ENCODE measurements around the gene LLGL2.
"Not testable (repeated sequence)": the region's sequence is repeated elsewhere in the genome, so short reads cannot be mapped to it uniquely, and the experiment has no call there.

The LLGL2 gene

GRCh38 chr17:75509528-75510258 is 15.8 kb upstream of the LLGL2 start:
- DNase-seq = no peak

DNA sequence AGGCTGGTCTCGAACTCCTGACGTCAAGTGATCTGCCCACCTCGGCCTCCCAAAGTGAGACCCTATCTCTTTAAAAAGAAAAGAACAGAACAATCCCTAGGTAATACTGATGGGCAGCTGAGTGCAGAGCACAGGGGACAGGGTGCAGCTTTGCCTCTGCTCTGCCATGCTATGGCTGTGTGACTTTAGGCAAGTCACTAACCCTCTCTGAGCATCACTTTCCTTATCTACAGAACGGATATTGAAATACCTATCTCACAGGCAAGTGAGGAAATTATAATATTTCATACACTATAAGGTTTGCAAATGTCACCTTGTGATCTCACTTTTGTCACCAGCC is 14.3 kb upstream of the LLGL2 start:
- DNase-seq = no peak

DNA sequence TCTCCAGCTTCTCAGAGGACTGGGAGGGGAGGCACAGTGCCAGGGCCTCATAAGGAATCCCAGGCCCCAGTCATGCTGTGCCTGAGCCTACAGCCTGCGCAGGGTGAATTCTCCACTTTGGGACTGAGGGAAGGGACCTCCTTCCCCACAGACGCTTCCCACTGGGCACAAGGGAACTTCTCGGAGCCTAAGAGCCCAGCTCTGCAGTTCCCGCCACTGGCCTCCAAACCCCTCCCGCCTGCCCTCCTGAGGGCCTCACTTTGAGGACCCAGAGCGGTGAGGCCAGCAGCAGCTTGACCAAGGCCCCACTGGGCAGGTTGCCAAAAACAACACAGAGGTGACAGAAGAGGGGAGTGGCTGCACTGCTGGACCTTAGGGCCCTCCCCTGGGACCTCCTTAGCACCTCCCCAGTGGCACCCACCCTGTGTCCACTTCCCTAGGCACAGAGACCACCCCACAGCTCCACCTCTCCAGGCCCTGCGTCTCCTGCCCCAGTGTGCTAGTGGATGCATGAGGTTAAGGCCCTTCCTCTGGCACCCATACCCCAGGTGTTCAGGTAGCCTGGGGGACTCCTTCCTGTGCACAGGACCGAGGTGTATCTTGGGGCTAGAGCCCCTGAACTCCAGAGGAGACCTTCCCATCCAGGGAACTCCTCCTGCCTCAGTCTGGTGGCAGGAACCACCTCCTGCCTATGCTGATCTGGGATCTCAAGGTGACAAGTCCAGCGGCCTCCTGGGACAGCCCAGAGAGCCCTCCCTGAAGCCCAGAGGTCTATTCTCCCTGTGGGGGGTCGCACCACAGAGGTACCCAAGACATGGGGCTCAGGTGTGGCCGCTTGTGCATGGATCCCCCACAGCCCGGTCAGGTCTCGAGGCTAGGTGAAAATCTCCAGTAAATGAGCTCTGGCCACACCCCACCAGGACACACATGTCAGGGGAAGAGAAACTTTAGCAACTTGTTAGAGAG is 13.6 kb upstream of the LLGL2 start:
- peak; percentile 38 for DNase-seq

GRCh38 chr17:75512926-75513640 is 12.4 kb upstream of the LLGL2 start:
- no peak for DNase-seq

DNA sequence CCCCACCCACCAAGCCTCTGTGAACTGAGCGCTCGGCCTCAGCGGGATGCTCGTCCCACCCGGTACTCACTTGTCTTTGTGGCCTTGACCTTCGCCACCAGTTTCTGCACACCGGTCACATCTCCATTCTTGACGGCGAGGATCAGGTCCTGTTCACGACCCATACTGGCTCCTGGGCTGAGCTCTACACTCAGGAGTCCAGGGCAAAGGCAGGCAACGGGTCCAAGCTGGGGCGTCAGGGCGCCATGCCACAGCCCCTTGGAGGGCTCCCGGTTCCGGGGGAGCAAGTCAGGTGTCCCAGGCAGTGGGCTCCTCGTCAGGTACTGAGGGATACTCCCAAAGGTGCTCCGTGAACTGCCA is 11.9 kb upstream of the LLGL2 start:
- no peak for DNase-seq

DNA sequence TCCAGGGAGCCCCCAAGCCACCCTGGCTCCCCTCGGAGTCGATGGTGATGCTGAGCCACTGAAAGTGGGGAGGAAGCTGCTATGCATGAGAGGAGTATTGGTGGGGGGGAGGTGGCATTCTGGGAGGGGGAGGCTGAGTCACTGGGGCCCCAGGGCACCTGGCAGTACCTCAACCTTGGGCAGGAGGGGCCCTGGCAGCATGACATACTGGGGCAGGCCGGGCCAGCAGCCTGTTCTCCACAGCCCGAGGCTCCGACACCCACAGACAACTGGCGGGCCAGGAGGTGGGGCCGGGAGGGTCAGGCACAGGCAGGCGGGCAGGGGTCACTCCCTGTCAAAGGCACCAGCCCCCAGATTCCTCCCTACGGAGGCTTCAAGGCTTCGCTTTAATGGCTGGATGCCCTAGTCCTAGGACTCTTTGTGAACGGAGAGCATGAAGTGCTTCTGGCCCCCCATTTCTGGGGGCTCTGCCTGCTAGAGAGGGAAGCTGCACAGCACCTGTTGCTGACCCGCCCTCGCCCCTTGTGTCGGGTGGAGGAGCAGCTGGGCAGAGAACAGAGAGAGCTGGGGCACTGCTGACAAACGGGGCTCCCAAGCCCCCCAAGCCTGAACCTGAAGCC is 11.1 kb upstream of the LLGL2 start:
- DNase-seq = no peak

DNA sequence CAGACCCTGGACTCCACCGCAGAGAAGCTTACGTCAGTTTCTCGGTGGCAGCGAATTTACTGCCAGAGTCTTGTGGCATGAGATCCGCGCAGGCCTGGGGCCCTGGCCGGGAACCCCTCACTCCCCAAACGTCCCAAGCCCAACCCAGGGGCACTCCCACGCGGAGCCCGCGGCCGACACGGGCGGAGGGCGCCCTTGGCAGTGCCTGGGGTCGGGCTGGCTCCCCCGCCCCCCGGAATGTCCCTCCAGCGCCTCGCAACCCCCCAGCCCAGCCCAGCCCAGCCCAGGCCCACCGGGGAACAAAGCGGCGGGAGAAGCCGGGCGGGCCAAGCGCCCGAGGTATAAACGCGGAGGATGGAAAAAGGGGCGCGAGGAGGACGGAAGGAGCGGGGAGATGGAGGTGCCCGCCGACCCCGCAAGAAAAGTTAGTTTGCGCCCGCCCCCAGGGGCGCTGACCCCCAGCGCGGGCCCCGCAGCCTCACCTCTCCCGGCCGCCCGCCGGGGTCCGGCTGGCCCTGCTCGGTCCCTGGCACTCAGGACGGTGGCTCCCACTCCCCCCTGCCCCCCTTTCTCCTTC is 10.5 kb upstream of the LLGL2 start:
- DNase-seq = no peak

GRCh38 chr17:75515496-75516254 is 9.8 kb upstream of the LLGL2 start, which contains the start of gene CASKIN2:
Gene CASKIN2 (minus strand): TSS chr17:75515537. CDS start chr17:75513804, 1,733 bp downstream.
- peak; percentile 90 for DNase-seq

- DNase-seq = peak; percentile 81
Observed at GRCh38 chr17:75516255-75516618, 9.3 kb upstream of the LLGL2 start, which contains the start of gene TSEN54. Gene TSEN54 (plus strand): TSS chr17:75516528. CDS start chr17:75516561, 33 bp downstream.

- DNase-seq = no peak
Observed at GRCh38 chr17:75516619-75517296, 8.7 kb upstream of the LLGL2 start.

DNA sequence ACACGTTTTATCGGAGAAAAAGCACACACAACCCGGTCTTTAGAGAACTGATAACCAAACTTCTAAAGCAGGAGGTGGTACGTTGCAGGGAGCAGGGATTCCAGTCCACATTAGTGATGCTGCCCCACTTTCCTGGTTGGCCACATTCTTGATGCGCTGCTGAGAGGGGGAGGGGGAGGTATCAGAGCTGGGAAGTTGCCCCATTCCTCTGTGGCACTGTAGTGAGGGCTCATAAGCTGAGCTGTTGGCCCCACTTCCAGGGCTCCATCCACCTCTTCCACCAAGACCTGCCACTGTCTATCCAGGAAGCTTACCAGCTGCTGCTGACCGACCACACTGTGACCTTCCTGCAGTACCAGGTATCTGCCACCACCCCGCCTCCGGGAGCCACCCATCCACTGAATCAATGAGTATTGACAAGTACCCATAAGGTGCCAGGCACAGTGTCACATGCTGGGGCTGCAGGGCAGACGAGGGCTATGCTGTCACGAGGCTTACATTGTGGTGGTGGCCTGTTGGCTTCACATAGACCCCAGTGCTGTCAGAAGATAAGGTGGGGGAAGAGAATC is 8.1 kb upstream of the LLGL2 start:
- DNase-seq = peak; percentile 28

DNA sequence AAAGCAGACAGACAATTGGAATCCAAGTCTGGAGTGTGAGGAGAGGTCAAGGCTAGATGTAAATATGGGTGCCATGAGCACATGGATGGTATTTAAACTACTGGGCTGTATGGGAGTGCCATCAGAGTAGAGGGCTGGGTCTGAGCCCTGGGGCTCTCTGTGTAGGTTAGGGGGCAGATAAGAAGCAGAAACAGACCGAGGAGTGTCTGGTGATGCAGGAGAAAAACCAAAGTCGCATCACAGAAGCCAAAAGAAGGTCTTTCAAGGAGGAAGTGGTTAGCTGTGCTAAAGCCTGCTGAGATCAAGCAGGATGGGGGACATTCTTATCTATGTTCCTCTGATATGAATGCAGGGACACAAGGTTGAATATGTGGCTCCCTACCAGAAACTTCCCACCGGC is 7.3 kb upstream of the LLGL2 start:
- no peak for DNase-seq

- no peak for DNase-seq
Observed at GRCh38 chr17:75518983-75519537, 6.4 kb upstream of the LLGL2 start.

DNA sequence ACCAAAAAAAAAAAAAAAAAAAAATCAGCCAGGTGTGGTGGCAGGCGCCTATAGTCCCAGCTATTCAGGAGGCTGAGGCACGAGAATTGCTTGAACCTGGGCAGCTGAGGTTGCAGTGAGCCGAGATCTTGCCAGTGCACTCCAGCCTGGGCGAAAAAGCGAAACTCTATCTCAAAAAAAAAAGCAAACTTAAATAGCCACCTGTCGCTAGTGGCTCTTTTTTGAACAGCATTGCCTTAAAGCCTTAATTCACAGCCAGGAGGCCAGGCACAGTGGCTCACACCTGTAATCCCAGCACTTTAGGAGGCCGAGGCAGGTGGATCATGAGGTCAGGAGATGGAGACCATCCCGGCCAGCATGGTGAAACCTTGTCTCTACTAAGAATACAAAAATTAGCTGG is 5.1 kb upstream of the LLGL2 start:
- not testable (repeated sequence) for DNase-seq

DNA sequence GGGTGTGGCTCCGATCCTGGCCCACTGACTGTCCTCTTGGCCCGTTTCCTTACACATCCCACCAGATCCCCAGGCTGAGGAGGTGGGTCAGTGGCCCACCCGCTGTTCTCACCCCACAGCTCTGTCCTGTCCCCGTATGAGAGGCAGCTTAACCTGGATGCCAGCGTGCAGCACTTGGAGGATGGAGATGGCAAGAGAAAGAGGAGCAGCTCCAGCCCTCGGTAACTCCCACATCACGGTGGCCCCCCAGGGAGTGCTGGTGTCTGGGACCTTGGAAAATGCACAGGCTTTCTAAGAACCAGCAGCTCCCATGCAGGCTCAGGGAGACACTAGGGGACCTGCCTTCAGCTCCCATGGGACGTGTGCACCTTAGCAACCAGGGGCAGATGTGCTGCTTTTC is 4.2 kb upstream of the LLGL2 start:
- DNase-seq = no peak

DNA sequence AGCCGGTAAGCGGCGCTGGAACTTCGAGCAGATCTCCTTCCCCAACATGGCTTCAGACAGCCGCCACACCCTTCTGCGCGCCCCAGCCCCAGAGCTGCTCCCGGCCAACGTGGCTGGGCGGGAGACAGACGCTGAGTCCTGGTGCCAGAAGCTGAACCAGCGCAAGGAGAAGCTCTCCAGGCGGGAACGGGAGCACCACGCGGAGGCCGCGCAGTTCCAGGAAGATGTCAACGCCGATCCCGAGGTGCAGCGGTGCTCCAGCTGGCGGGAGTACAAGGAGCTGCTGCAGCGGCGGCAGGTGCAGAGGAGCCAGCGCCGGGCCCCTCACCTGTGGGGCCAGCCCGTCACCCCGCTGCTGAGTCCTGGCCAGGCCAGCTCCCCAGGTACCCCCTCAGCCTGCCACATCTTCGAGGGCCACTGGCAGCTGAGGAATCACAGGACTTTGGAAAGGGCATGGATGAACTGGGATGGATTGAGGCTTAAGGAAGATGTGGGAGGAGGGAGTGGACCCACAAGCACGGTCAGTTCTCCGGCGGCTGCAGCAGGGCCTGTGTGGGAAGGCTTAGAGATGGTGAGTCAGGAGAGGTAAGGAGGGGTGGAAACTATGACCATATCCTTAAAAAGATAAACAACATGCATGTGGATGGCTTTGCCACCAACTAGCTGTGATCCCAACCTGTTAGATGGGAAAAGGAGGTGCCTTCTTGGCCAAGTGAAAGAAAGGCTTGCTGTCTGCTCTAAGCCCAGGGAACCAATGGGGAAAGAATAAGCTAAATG is 3.4 kb upstream of the LLGL2 start:
- DNase-seq = no peak

DNA sequence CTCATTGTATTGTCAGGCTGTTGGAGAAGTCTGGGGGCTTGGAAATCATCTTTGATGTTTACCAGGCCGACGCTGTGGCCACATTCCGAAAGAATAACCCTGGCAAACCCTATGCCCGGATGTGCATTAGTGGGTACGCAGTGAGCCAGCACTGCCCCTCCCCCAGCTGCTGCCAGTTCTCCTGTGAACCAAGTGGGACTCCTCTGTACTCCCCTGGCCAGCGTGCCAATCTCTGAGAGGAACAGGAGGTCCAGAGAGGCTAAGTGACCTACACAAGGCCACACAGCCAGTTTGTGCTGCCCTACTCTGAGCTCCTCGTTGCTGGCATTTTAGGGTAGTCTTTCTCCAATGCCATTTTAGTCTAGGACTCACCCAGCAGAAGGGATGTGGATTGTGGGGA is 1.9 kb upstream of the LLGL2 start:
- DNase-seq = no peak

GRCh38 chr17:75524269-75524969 is 1.1 kb upstream of the LLGL2 start:
- no peak for DNase-seq
